GM19463 (cell line): Measurements from ENCODE around the gene CNMD.
"Not testable (repeated sequence)": the region's sequence is repeated elsewhere in the genome, so short reads cannot be mapped to it uniquely, and the experiment has no call there.

Source experiments
- ATAC-seq: cut with Tn5 transposase; IDR thresholded peaks from one replicate; pipeline ENCODE4 v1.9.1; 2021; ENCODE audit warnings: mild to moderate bottlenecking, moderate library complexity; ENCODE audit not compliant: unreplicated experiment

The CNMD gene

DNA sequence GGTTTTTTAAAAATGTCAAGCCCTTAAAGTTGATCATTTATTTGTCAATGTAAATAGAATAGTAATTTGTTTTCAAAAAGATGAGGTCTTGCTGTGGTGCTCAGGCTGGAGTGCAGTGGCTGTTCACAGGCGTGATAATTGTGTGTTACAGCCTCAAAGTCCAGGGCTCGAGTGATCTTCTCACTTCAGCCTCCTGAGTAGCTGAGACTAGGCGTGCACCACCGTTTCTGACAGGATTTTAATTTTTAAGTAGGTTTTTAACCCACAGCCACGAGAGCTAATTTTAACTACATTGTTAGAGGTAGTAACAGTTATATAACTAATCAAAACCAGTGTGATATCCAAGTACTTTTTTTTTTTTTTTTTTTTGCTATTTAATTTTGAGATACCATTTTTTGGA, 43.1 kb downstream of the CNMD start:
- ATAC-seq: no peak

DNA sequence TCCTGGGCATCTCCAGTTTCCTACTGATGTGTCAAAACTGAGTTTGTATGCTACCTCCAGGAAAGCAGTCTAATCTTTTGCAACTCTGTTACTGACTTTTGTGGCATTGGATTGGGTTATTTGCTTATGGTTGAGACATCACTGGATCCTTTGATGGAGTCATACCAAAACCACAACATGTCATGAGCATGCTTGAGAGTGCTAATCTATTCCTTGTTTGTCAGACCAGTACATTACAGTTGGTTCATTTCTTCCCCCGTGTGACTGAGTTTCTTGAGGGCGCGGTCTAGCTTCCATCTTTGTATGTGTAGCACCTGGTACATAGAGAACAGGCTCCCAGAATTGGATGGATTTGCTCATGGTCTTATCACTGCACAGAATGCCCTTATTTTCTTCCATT, 43.8 kb downstream of the CNMD start:
- ATAC-seq: peak; percentile 76

DNA sequence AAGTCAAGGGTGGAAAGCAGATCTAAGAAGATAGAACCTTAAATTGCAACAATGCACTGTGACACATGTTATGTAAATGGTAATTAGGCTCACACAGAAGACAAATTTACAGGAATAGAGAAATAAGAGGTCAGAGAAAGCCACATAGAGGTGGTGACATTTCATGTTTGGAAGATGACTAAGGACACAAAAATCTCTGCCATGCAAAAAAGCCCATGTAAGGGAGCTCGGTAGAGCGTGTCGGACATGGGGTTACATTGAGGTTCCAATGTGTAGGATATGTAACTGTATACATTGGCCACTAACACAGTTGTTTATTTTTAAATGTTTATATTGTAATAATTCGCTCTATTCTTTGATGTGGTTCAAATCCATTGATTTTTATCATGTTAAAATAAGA, 53.2 kb downstream of the CNMD start:
- no peak for ATAC-seq

DNA sequence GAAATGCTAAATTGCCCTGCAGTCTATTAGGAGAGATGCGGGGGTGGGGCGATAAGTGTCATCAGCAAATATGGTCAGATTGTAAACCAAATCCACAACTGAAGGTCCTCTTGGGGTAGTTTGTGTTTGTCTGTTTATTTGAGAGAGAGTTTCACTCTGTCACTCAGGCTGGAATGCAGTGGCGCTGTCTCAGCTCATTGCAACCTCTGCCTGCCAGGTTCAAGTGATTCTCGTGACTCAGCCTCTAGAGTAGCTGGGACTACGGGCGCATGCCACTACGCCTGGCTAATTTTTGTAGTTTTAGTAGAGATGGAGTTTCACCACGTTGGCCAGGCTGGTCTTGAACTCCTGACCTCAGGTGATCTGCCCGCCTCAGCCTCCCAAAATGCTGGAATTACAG, 53.8 kb downstream of the CNMD start:
- ATAC-seq: not testable (repeated sequence)

DNA sequence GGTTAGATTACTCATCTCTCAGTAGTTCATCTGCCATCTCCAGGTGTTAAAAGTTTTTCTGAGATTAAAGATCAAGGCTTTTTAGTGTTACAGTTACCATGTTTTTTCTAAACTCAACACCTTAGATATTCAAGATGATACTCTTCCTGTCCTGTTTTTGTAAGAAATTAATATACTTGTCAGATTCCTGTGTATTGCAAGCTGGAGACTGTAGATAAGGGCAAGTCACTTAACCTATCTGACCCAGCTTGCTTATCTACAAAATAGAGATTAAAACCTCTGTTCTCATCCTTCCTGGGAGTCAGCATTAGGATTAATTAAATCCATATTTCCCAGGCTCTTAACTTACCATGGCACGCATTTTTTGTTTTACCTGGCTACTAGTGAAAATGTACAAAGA, 61.8 kb downstream of the CNMD start:
- no peak for ATAC-seq

DNA sequence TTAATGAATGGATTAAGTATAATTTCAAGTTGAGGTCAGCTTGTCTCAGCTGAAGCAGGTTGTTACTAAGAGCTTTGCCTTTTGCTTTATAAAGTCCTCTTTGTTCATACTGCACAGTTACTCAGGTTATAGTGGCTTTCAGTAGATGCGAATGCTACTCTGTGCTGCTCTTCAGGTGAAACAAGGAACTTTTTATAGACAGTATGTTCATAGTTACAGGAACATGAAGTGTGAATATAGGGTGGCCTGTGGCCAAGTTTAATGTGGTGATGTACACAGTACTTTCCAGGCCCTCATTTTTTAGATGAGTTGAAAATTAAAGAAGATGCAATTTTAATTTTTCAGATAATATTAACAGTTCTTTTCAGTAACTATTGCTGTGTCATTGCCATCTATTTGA, 66.2 kb downstream of the CNMD start:
- ATAC-seq: no peak

DNA sequence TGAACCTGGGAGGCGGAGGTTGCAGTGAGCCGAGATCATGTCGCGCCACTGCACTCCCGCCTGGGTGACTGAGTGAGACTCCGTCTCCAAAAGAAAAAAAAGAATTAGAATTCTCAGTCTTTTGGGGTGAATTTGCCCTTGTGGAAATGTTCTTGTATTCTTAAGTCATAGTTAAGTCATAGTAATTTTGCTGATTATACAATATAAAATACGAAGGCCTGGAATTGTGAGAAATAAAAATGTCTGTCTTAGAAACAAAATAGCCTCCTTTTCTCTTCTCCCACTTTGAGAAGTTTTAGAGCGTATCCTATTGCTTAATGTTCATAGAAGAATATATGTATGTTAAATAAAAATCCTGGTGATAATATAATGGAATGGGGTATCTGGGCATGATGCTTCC, 68.9 kb downstream of the CNMD start:
- ATAC-seq: no peak

DNA sequence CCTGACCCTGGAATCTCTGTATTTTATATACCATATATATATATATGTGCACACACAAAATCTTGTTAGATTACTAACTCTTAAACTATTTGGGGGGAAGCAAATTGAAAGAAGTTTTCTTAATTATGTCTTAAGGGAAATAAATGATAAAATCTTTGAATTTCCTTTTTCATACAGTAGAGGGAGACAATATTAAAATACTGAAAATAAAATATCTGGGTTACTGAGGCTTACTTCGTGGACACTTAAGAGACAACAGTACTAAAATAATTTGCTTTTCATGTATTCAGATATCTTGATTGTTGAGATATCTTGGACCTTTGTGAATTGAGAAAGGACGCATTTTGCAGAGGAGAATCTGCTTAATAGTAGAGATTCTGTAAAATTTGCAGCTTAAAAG, 69.9 kb downstream of the CNMD start:
- ATAC-seq: no peak

DNA sequence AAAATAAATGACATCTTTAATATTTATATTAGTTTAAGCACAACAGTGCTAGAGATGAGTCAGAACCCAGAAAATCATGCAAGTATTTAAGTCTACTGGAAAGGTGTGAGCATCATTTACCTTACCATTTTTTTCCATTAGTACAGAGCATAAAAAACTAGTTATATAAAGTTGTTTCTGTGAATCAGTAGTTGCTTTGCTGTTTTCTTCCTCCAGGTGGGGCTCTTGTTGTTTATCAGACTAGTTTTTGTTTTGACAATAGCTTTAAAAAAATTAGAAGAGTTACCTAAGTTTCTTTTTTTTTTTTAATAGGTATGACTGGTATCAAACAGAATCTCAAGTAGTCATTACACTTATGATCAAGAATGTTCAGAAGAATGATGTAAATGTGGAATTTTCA, 74.3 kb downstream of the CNMD start:
- ATAC-seq: no peak

DNA sequence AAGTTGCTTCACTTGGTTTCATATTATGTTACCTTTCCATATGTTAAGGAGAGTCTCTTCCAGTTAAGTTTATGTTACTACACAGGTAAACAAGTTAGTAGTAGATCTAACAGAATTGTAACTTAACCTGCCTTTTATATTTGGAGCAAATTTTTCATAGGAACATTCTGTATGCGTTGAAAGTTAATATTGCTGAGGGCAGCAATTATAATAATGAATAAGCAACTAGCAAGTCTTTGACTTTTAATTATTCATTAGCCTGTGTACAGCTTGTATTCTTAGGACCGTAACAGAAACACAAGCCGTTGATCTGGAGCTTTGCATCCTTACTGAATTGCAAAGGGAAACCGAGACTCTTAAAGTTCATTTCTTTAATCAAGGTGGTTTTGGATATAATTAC, 75.3 kb downstream of the CNMD start:
- ATAC-seq: no peak

DNA sequence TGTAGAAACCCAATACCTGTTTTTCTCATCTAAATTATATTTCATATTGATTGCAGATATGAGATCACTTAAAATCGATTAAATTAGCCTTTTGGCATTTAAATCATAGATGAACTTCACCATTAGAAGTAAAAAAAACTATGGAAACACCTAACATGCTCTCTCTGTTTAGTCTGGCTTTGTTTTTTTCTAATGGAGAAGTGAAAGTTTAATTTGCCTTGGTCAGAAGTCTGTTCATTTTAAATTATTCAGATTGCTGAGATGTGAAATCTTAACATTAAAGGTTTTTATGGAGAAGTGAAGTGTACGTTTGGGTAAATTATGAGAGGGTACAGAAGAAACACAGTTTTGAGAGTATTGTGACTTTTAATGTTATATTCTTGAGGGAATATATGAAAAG, 80.3 kb downstream of the CNMD start:
- no peak for ATAC-seq
